GM19463 (cell line): ENCODE measurements around the gene MME.

Experiments
- ATAC-seq: cut with Tn5 transposase; IDR thresholded peaks from one replicate; pipeline ENCODE4 v1.9.1; 2021; ENCODE audit warnings: mild to moderate bottlenecking, moderate library complexity; ENCODE audit not compliant: unreplicated experiment

Gene MME

DNA sequence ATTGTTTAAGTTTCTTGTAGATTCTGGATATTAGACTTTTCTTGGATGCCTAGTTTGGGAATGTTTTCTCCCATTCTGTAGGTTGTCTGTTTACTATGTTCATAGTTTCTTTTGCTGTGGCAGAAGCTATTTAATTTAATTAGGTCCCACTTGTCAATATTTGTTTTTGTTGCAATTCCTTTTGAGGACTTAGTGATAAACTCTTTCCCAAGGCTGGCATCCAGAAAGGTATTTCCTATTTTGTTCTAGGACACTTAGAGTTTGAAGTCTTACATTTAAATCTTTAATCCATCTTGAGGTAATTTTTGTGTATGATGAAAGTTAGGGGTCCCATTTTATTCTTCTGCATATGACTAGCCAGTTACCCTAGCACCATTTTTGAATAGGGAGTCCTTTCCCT lies 54.9 kb downstream of the MME start:
- ATAC-seq: no peak

DNA sequence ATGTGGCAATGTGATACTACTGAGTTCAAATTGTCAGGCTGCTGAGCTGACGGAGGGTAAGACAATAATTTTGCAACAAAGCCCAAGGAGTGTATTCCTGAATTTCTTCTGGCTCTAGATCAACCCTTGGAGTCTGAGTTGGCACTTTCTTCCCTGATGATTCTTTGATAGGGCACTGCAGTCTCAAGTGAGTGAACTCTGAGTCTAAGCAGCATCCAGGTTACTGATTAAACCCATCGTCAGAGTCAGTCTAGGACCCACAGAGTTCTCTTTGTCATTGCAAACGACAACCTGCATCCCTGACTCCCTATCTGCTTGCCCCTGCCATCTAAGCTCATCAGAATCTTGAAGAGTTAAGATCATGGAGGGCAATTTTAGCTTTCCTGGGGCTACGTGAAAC lies 58.6 kb downstream of the MME start:
- ATAC-seq: no peak

DNA sequence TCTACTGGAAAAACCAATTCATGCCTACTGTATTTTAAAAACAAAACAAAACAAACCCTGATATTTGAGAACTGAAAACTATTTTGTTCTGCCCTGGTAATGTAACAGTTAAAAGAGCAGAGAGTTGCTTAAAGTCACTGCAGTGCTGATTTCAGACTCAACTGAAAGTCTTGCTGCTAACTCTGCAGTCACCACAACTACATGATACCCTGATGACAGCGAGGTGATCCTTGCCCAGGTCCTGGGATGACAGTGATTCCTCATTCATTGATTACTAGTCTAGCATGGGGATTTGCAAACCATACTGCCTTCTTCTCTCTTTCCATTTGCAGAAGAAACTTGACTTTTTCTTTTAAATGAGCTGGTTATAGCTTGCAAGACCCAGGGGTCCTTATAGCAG lies 67.5 kb downstream of the MME start:
- no peak for ATAC-seq

DNA sequence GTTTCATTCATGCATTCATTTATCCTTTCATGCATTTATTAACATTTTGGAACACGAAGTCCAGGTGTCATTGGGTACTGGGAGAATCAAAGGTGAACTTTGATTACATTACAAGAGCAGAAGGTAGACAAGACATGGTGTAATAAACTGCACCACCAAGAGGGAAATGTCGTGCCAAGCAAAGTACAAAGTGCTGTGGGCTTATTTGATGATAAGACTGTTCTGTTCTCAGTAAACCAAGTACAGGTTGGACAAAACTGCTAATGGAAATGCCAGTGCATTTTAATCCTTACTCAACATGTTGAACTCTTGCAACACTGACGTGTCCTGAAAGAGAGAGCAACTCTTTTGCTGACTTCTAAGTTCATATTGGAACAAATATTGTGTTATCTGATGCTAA lies 69.4 kb downstream of the MME start:
- ATAC-seq: no peak

DNA sequence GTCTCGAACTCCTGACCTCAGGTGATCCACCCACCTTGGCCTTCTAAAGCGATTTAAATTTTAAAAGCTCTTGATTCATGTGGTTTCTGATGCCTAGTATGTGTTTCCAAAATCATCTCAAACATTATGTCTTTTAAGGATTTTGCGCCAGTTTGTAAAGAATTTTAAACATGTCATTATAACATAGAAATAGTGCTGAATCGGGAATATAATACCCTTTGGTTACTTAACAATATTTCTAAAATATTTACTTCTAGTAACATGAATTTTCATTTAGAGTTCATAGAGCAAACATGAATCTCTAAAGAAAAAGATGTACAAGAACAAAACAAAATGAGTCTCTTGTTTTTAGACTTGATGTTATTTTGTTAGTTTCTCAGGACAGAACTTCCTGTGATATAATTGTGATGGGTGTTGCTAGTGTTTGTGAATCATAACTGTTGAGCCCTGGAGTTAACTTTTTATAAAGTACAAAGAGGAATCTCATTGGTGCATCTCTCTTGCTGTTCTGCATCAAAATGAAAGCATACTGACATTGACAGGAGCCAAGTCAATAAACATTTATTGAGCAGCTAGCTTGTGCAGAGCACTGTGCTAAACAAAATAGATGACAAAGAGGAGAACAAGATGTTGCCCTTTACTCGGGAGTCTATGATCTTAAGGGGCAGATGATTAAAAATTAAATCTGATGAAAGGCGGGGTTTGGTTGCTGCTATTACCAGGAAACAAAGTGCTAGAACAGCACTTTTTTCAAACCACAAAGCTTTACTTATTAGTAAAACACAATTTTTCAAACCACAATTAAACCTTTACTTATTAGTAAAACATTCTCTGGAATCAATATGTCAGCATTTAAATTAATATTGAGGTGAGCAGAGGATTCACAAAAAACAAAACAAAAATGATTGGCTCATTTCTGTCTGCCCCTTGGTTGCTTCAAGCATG lies 73.4 kb downstream of the MME start:
- no peak for ATAC-seq

DNA sequence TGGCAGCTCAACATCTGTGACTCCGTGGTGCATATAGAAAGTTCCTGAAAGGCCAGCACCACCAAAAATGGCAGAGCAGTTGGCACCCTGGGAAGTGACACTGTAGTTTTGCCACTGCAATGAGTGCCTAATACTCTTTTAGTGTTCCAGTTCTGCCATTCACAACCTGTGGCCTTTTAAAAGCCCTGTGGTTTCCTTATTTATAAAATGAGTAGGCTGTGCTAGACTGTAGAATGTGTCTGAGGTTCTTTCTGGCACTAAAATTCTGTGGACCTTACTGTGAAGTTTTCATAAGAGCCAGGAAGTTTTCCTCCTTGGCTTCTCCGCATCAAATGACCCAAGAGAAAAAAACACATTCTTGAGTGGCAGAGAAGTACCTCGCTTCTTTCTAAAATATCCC lies 74.1 kb downstream of the MME start:
- ATAC-seq: no peak

DNA sequence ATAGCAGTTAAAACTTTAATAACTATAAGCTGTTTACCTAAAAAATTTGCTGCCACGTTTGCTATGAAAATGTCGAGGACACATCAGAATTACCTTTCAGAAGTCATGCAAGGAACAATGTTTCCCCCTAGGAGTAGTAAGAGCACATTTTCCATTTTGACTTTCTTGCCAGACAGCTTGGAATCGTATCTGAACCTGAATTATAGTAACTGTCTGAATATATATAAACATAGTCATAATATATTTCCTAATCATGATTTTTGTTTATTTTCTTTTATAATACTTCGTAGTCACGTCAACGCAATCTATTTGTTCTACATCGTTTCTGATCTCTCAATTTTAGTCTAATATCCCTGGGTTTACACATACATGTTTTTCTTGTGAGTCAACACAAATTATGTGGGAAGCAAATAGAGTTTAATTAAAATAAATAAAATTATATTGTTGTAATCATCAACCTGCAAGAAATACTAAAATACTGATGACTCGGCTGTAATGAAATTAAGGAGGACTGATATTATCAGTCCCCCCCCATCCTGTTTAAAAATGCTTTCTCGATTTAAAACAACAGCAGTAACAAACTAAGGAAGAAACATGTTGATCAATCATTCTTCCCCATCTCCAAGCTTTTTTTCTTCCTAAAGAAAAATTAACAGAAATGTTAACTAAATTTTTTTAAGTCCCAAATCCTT lies 78.4 kb downstream of the MME start:
- no peak for ATAC-seq

DNA sequence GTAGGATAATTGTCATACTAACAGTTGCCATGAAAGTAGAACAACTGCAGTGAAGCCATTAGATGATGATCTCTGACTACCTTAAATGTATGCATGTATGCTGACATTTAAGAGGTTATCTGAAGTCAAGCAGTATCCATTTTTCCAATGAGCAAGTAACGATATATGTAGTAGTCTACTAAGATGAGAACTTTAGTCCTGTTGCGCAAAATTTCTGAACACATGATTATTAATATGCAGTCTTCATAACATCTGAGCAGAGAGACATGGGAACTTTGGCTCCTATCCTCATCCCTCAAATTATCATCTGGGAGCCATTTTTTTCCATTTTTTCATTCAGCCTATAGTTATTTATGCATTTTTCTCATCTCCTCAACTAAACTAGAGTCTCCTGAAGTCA lies 79.2 kb downstream of the MME start:
- ATAC-seq: no peak

DNA sequence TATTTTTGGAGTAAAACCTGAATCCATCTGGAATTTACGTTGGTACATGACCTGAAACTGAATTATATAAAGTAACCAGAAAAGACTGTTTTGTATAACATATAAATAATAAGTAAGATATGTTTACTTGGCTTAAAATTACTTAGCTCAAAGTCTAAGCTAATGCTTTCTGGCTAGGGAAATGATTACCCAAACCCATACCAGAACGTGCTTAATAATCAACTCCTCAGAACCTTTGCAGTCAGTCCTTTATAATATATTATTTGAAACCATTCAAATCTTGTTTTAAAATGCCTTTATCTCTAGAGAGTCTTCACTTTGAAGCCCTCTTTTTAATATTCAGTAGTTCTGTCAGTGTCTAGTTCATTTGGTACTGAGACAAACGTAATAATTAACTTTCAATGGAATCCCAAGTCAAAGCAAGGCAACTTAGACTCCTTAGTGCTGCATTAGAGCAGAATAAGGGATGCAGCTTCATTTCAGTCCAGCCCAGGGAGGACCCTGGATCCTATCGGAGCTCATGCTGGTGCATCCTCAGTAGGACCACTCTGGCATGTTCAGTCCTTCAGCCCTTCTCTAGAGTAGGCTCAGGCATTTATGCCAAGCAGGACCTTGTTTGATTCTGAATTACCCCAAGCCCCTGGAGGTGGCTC lies 81.6 kb downstream of the MME start:
- no peak for ATAC-seq

DNA sequence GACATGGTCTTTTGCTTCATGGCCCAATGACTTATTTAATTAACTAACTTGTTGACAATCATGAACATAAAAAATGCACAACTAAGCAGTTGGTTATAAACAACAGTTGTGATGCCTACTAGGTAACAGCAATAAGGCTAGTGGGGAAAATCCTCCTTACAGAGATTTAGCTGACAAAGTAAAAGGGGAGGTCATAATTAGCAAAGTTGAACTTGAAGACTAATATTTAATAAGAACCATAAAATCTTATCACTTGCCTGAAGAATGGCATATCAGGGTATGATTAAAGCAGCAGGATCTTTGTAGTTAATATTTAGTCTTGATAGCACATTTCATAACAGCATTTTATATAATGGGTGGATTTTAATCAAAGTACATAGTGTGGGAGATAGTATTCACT lies 84.2 kb downstream of the MME start:
- ATAC-seq: no peak

DNA sequence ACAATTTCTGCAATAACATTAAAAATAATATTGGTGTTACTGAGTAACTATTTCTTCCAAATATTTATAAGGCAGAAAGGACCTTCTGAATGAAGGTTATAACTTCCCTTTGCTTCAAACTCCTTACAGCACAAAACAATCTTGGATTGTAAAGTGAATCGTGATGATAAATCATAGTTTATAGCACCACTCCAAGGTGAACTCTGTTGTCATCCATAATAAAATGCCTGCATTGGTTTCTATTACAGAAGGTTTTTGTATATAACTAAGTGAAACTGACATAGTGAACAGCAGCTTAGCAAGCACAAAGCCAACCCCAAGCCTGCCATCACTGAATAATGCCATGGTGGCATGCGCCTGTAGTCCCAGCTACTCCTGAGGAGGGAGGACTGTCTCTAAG lies 86.3 kb downstream of the MME start:
- ATAC-seq: no peak

DNA sequence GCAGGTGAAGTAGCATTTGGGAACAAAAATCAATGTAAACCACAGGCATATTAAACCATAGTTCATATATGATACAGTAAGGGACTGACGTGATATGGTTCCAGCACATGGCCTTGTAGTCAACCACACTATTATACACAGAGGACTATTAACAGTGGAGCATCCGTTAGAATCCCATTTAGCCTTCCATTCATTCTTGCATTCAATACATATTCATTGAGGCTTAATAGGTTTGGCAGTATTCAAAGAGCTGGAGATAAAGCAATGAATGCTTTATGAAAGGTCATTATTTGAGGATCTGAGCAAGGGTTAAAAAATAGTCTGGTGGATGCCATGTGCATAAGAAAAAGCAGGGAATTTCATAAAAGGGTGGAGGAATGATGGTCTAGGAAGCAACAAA lies 89.1 kb downstream of the MME start:
- ATAC-seq: no peak

DNA sequence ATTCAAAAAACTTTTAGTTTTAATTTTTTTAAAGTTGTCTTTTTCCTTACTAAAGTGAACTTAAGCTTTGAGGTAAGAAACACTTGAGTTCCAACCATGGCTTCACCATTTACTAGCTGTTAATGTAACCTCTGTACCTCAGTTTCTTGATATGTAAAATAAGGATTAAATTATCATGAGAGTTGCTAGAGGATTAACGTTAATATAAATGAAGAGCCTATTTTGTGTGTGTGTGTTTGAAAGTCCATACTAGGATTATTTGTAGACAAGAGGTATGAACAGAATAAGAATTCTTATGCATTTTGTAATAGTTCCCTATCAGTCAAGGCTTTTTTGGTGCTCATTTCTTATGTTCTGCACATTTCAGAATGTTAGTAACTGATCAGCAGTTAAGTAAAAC lies 93.7 kb downstream of the MME start:
- ATAC-seq: no peak

DNA sequence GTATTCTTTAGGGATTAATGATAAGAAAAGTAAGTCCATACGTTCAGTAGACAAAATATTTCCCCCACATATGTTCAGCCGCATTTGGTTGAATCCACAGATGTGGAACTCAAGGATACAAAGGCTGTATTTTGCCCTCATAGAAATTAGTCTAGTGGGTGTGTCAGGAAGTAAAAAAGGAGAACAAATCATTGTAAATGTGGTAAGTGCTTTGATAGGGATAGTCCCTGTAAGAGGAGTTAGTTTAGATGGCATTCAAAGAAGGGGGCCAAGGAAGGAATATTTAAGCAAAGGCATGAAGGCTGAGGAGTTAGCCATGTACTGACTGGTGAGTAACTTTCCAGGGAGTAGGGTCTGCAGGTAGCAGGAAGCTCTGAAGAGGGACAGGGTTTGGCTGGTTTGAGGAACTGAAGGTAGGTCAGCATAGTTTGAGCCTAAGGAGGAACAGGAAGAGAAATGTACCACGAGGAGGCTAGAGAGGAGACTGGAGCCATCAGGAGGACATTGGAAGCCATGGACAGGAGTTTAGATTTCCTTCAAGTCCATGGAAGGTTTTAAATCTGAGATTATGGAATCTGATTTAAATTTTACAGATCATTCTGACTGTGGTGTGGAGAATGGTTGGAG lies 98.8 kb downstream of the MME start:
- ATAC-seq: no peak

DNA sequence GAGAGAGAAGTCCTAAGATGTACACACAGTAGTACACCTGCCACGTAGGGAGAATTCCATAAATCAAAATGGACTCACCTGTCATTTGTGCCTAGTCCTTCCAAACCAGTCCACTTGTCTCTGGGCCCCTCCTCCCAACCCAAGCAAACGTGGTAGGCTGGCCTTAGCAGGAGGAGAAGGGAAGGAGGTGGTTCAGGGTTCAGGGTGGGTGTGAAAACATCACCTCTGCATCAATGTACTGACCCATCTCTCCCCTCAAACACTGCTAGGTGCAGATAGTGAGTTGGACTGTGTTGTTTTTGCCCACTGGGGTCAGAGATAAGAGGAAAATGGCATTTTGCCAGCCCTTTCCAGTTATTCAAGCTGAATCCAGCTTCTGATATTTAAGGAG lies 99.3 kb downstream of the MME start:
- ATAC-seq: no peak

DNA sequence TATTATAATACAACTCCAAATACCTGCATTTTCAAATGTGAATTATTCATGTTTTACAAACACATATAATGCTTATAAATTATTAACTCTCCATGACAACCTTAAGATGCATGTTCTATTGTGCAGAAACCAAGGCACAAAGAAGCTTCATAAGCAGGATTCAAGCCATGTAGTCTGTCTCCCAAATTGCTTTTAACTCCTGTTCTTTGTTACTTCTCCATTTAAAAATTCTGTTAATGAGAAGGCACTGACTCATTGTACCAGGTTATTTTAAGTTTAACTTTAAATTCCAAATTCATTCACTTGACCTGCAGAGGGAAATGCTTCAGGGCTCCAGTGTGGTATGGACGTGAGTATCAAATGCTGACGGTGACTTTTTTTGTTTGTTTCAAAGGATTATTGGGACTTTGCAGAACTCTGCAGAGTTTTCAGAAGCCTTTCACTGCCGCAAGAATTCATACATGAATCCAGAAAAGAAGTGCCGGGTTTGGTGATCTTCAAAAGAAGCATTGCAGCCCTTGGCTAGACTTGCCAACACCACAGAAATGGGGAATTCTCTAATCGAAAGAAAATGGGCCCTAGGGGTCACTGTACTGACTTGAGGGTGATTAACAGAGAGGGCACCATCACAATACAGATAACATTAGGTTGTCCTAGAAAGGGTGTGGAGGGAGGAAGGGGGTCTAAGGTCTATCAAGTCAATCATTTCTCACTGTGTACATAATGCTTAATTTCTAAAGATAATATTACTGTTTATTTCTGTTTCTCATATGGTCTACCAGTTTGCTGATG lies 100.0 kb downstream of the MME start:
- no peak for ATAC-seq

DNA sequence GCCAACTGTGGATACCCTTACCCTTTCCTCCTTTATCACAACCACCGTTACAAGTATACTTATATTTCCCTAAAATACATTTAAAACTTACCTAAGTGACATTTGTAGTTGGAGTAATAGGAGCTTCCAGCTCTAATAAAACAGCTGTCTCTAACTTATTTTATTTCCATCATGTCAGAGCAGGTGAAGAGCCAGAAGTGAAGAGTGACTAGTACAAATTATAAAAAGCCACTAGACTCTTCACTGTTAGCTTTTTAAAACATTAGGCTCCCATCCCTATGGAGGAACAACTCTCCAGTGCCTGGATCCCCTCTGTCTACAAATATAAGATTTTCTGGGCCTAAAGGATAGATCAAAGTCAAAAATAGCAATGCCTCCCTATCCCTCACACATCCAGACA lies 102.3 kb downstream of the MME start:
- ATAC-seq: no peak

DNA sequence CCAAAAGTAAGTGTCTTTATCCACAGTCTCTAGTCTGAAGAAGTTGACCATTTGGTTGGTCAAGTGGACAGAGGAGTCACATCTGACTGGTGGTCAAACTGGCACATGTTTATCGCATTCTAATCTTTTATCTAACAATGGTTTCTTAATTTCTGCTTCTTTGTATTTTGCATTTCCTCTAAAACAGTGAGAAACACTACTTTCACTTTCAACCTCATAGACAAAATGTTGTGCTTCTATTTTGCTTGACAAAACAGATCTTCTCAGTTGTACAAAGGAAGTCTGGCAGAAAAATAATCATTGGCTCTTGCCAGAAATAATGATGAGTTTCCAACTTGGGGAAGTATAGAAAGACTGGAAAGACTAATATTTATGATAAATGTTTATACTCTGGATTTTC lies 103.9 kb downstream of the MME start:
- no peak for ATAC-seq

DNA sequence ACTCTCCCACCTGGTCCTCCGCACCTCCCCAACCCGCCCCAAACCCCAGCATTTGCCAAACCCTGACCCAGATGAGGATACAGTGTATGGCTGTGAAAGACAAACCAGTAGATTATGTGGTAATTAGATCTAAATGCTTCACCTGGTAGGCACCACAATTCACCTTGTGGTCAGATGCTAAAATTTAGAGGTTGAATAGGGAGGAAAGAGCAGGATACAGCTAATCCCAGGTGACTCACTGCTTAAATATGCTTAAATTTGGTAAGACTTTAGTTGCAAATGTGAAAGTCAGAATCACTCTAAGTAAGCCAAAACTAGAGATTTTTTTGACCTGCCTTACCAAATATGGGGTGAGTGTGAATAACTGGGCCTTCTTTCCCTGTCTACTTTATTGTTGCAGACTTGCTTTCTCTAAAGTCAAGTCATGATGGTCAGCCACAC lies 105.5 kb downstream of the MME start:
- ATAC-seq: no peak

DNA sequence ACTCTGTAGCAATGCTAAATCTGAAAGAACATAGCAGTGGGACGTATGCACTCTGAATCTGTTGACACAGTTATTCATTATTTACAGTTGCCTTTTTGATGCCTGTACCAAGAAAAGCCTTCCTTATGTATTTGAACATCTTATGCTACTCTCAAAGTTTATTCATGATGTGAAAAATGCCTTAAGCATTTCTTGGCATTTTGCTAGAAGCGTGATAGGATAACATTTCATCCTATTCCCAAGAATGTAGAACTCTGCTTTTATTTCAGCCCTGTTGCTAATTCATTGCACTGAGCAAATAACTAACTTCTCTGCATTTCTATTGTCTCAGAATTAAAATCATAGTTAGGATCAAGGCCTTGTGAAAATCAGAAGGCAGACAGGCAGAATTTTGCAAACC lies 107.9 kb downstream of the MME start:
- ATAC-seq: no peak

DNA sequence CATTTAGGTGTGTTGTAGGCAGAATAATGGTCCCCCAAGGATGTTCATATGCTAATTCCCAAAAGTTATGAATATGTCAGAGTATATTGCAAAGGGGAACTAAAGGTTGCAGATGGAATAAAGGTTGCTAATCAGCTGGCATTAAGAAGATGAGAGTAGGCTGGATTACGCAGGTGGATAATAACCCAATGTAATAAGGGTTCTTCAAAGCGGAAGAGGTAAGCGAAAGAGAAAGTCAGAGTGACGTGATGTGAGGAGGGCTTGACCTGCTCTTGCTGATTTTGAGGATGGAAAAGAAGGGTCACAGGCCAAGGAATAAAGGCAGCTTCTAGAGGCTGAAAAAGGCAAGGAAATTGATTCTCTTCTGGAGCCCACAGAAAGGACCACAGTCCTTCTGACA lies 109.4 kb downstream of the MME start:
- no peak for ATAC-seq
